Measurements from ENCODE around the gene PHTF2. TPM values are rescaled to one million over a fixed set of nuclear protein-coding genes. Genes with fewer than 3 reads are reported as not detected.

The PHTF2 gene
- total RNA-seq, 2 donors from 2014 or later, result 15.4 to 20.6 TPM

DNA sequence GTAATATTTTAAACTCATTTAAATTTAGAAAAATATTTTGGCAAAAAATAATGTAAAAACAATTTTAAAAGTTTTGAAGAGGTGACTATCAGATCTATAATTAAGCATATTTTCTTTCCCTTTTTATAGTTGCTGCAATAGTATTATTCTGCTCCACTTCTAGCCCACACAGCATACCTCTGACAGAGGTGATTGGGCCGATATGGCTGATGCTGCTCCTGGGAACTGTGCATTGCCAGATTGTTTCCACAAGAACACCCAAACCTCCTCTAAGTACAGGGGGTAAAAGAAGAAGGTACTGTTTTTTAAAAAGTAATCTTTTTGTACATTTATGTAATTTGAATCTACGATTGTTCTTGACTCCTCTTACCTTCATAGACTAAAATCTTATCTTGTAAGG lies 110.1 kb downstream of the PHTF2 start:
- Histone ChIP-seq H3K4me3 (ENCODE audit: low read length) (no peak overlapping the region), H3K4me1 (ENCODE audit: control insufficient read depth, insufficient read depth, low read length) (no peaks in the 10 kb centered on the region), H3K27ac (ENCODE audit: low read depth, low read length) (no peak overlapping the region), H3K36me3 (ENCODE audit: control insufficient read depth, insufficient read depth, low read length) (no peaks in the 10 kb centered on the region), H3K9me3 (ENCODE audit: control insufficient read depth, low read length) (no peaks in the 10 kb centered on the region), H3K27me3 (ENCODE audit: control insufficient read depth, insufficient read depth, low read length, poor library complexity, severe bottlenecking) (no peaks in the 10 kb centered on the region), H3K9ac (ENCODE audit: extremely low read depth, low read length, poor library complexity, severe bottlenecking) (no peak overlapping the region)
- no peaks in the 10 kb centered on the region for H3K9me3 Mint-ChIP-seq
- TF ChIP-seq, protein P1, sequence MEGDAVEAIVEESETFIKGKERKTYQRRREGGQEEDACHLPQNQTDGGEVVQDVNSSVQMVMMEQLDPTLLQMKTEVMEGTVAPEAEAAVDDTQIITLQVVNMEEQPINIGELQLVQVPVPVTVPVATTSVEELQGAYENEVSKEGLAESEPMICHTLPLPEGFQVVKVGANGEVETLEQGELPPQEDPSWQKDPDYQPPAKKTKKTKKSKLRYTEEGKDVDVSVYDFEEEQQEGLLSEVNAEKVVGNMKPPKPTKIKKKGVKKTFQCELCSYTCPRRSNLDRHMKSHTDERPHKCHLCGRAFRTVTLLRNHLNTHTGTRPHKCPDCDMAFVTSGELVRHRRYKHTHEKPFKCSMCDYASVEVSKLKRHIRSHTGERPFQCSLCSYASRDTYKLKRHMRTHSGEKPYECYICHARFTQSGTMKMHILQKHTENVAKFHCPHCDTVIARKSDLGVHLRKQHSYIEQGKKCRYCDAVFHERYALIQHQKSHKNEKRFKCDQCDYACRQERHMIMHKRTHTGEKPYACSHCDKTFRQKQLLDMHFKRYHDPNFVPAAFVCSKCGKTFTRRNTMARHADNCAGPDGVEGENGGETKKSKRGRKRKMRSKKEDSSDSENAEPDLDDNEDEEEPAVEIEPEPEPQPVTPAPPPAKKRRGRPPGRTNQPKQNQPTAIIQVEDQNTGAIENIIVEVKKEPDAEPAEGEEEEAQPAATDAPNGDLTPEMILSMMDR (conservative IDR thresholded peaks at IDR 0.05), result no peak
- no peak for DNase-seq
- no peak overlapping the region for H3K27ac Mint-ChIP-seq
- H3K4me1 Mint-ChIP-seq, result peaks cover 10% of the 10 kb centered on the region
- no peak overlapping the region for H3K4me3 Mint-ChIP-seq
- no peaks in the 10 kb centered on the region for H3K27me3 Mint-ChIP-seq (ENCODE audit: insufficient read depth)
- H3K36me3 Mint-ChIP-seq (ENCODE audit: low read depth), result no peaks in the 10 kb centered on the region
- 100% methylated on average over 1 to 2 of the region's 2 CpGs for WGBS, 2 experiments (ENCODE audit: insufficient coverage in 1 of 2, insufficient read length in 1 of 2)

DNA sequence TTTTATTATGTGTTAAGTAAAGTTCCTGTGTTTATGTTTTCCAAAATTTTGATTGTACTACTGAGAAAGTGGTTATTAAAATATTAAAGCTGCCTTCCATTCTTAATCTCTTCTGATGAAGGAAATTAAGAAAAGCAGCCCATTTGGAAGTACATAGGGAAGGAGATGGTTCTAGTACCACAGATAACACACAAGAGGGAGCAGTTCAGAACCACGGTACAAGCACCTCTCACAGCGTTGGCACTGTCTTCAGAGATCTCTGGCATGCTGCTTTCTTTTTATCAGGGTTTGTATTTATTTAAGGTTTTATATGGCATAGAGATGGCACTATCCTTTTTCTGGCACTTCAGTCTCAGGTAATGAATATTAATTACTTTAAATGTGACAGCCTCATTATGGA lies 111.6 kb downstream of the PHTF2 start:
- no peaks in the 10 kb centered on the region for H3K36me3 Mint-ChIP-seq (ENCODE audit: low read depth)
- H3K27me3 ChIP-seq (ENCODE audit: control insufficient read depth, insufficient read depth, low read length, poor library complexity, severe bottlenecking), result no peaks in the 10 kb centered on the region

GRCh38 chr7:77912293-77912692 lies 113.7 kb downstream of the PHTF2 start:
- H3K4me1 ChIP-seq (ENCODE audit: control insufficient read depth, insufficient read depth, low read length), result peaks cover 2% of the 10 kb centered on the region
- Mint-ChIP-seq H3K4me3 (no peak overlapping the region), H3K36me3 (ENCODE audit: low read depth) (no peaks in the 10 kb centered on the region), H3K9me3 (no peaks in the 10 kb centered on the region), H3K27ac (no peak overlapping the region), H3K4me1 (peaks cover 14% of the 10 kb centered on the region), H3K27me3 (ENCODE audit: insufficient read depth) (no peaks in the 10 kb centered on the region)
- TF ChIP-seq, protein P1 (conservative IDR thresholded peaks at IDR 0.05), result no peak
- no peaks in the 10 kb centered on the region for H3K9me3 ChIP-seq (ENCODE audit: control insufficient read depth, low read length)
- H3K36me3 ChIP-seq (ENCODE audit: control insufficient read depth, insufficient read depth, low read length), result no peaks in the 10 kb centered on the region
- H3K4me3 ChIP-seq (ENCODE audit: low read length), result no peak overlapping the region
- H3K9ac ChIP-seq (ENCODE audit: extremely low read depth, low read length, poor library complexity, severe bottlenecking), result no peak overlapping the region
- H3K27ac ChIP-seq (ENCODE audit: low read depth, low read length), result no peak overlapping the region
- WGBS, 2 experiments (ENCODE audit: insufficient coverage in 1 of 2, insufficient read length in 1 of 2), result no CpG with 5 or more reads among the region's 1 CpG
- H3K27me3 ChIP-seq (ENCODE audit: control insufficient read depth, insufficient read depth, low read length, poor library complexity, severe bottlenecking), result no peaks in the 10 kb centered on the region
- DNase-seq, result no peak

More for the DNA sequence above, 111.6 kb downstream of the PHTF2 start:
- Mint-ChIP-seq H3K27me3 (ENCODE audit: insufficient read depth) (no peaks in the 10 kb centered on the region), H3K4me3 (no peak overlapping the region), H3K27ac (no peak overlapping the region), H3K4me1 (peaks cover 14% of the 10 kb centered on the region), H3K9me3 (no peaks in the 10 kb centered on the region)
- H3K4me3 ChIP-seq (ENCODE audit: low read length), result no peak overlapping the region
- peaks cover 2% of the 10 kb centered on the region for H3K4me1 ChIP-seq (ENCODE audit: control insufficient read depth, insufficient read depth, low read length)
- WGBS, 2 experiments (ENCODE audit: insufficient coverage in 1 of 2, insufficient read length in 1 of 2), result 100% methylated on average over 2 of the region's 2 CpGs
- no peak overlapping the region for H3K9ac ChIP-seq (ENCODE audit: extremely low read depth, low read length, poor library complexity, severe bottlenecking)
- no peaks in the 10 kb centered on the region for H3K9me3 ChIP-seq (ENCODE audit: control insufficient read depth, low read length)
- no peak for DNase-seq
- no peak overlapping the region for H3K27ac ChIP-seq (ENCODE audit: low read depth, low read length)
- TF ChIP-seq, protein P1 (conservative IDR thresholded peaks at IDR 0.05), result peak; percentile 60
- no peaks in the 10 kb centered on the region for H3K36me3 ChIP-seq (ENCODE audit: control insufficient read depth, insufficient read depth, low read length)
